Measurements from ENCODE around the gene KIRREL3.

GRCh38 chr11:126914166-126914565 lies 86.4 kb downstream of the KIRREL3 start:
- TF ChIP-seq YY1 (IDR thresholded peaks at IDR 0.05; ENCODE audit: insufficient read depth, insufficient read length) (no peak), ZNF274 (IDR thresholded peaks at IDR 0.05; ENCODE audit: low read depth, low read length) (no peak)

Data from NT2/D1 (cell line).